Measurements from ENCODE around the gene SORCS3.

The SORCS3 gene

DNA sequence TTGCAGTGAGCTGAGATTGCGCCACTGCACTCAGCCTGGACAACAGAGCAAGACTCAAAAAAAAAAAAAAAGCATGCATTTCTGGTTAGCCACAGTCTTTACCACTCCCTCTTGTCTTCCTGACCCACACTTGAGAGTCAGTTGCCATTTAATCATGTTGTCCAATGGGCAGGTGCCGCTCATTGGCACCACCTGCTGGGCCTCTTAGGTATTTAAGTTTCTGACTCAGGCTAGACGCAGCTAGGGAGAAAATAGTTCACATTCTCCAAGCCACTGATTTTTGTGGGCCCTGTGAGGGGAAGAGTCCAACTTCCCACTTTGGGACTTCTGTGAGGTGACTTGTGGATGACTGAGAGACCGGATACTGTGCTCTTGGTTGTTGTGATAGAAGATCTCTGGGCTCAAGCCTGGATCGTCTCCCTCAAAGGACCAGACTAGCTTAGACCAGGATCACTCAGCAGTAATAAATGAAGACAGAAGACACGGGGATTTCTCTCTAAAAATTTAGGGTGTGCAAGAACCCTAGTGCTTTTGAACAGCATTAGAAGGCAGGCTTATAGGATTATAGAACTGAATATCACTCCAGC, 26.8 kb upstream of the SORCS3 start:
- Histone ChIP-seq H2AFZ (ENCODE audit: low read depth, low read length, severe bottlenecking) (no peak overlapping the region), H3K4me2 (ENCODE audit: low read depth, low read length, poor library complexity, severe bottlenecking) (no peak overlapping the region), H3K4me3 (ENCODE audit: insufficient read depth, low read length, poor library complexity, severe bottlenecking) (no peak overlapping the region), H3K9me2 (replicated peaks; ENCODE audit: insufficient read depth, low read length) (no peaks in the 10 kb centered on the region), H3F3A (ENCODE audit: insufficient read depth) (no peaks in the 10 kb centered on the region), H3K9me3 (ENCODE audit: insufficient read depth, low read length) (no peaks in the 10 kb centered on the region), H3K9ac (ENCODE audit: low read length) (no peak overlapping the region), H3K27ac (ENCODE audit: low read depth, low read length) (no peak overlapping the region), H3K27me3 (ENCODE audit: low read length) (no peaks in the 10 kb centered on the region), H4K20me1 (ENCODE audit: low read depth, low read length) (no peaks in the 10 kb centered on the region), H3K36me3 (ENCODE audit: low read length) (no peaks in the 10 kb centered on the region), H3K79me2 (ENCODE audit: insufficient read depth, low read length) (no peaks in the 10 kb centered on the region)
- TF ChIP-seq EZH2phosphoT487 (conservative IDR thresholded peaks at IDR 0.05; ENCODE audit: low read length) = no peak
- TF ChIP-seq, protein P1, sequence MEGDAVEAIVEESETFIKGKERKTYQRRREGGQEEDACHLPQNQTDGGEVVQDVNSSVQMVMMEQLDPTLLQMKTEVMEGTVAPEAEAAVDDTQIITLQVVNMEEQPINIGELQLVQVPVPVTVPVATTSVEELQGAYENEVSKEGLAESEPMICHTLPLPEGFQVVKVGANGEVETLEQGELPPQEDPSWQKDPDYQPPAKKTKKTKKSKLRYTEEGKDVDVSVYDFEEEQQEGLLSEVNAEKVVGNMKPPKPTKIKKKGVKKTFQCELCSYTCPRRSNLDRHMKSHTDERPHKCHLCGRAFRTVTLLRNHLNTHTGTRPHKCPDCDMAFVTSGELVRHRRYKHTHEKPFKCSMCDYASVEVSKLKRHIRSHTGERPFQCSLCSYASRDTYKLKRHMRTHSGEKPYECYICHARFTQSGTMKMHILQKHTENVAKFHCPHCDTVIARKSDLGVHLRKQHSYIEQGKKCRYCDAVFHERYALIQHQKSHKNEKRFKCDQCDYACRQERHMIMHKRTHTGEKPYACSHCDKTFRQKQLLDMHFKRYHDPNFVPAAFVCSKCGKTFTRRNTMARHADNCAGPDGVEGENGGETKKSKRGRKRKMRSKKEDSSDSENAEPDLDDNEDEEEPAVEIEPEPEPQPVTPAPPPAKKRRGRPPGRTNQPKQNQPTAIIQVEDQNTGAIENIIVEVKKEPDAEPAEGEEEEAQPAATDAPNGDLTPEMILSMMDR (IDR thresholded peaks at IDR 0.05; ENCODE audit: insufficient read depth, low read length, poor library complexity, severe bottlenecking) = peak; percentile 38

DNA sequence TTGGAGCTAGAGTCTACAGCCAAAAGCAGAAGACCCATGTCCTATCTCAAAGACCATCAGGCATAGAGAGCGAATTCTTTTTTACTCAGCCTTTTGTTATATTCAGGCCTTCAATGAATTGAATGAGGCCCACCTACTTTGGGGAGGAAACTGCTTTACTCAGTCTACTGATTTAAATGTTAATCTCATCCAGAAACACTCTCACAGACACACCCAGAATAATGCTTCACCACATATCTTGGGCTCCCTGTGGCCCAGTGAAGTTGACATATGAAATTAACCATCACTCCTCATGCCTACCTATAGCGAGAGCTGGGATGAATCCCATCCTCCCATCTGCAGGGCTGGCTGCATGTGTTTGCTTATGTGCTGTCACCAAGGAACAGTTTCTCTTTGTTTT, 26.0 kb upstream of the SORCS3 start:
- Histone ChIP-seq H3K27ac (ENCODE audit: low read depth, low read length) (no peak overlapping the region), H4K20me1 (ENCODE audit: low read depth, low read length) (no peaks in the 10 kb centered on the region), H3K9me2 (replicated peaks; ENCODE audit: insufficient read depth, low read length) (no peaks in the 10 kb centered on the region), H3F3A (ENCODE audit: insufficient read depth) (no peaks in the 10 kb centered on the region), H3K36me3 (ENCODE audit: low read length) (no peaks in the 10 kb centered on the region), H3K79me2 (ENCODE audit: insufficient read depth, low read length) (no peaks in the 10 kb centered on the region), H3K9me3 (ENCODE audit: insufficient read depth, low read length) (no peaks in the 10 kb centered on the region), H3K27me3 (ENCODE audit: low read length) (no peaks in the 10 kb centered on the region), H2AFZ (ENCODE audit: low read depth, low read length, severe bottlenecking) (no peak overlapping the region), H3K9ac (ENCODE audit: low read length) (no peak overlapping the region), H3K4me3 (ENCODE audit: insufficient read depth, low read length, poor library complexity, severe bottlenecking) (no peak overlapping the region), H3K4me2 (ENCODE audit: low read depth, low read length, poor library complexity, severe bottlenecking) (no peak overlapping the region)
- TF ChIP-seq EZH2phosphoT487 (conservative IDR thresholded peaks at IDR 0.05; ENCODE audit: low read length) = no peak
- TF ChIP-seq, protein P1 (IDR thresholded peaks at IDR 0.05; ENCODE audit: insufficient read depth, low read length, poor library complexity, severe bottlenecking) = no peak

DNA sequence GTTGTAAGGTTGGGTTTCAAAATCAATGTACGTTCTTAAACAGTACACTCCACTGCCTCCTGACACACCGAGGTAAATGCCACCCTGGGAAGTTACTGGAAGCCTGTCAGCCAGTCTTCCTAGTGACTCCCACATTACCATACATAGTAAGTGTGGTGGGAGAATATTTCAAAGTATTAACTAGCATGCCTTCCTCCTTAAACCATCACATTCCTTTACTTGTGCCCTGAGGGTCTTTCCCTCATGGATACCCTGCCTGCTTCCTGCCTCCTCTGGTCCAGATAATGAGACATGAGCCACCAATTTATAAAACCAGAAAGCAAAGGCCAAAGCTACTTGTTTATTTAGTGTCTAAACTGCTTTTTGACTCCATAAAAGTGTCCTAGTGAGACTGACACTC, 23.3 kb upstream of the SORCS3 start:
- Histone ChIP-seq H3K9me2 (replicated peaks; ENCODE audit: insufficient read depth, low read length) (no peaks in the 10 kb centered on the region), H3K9me3 (ENCODE audit: insufficient read depth, low read length) (no peaks in the 10 kb centered on the region), H3F3A (ENCODE audit: insufficient read depth) (no peaks in the 10 kb centered on the region), H3K36me3 (ENCODE audit: low read length) (no peaks in the 10 kb centered on the region), H4K20me1 (ENCODE audit: low read depth, low read length) (no peaks in the 10 kb centered on the region), H3K4me2 (ENCODE audit: low read depth, low read length, poor library complexity, severe bottlenecking) (no peak overlapping the region), H3K4me3 (ENCODE audit: insufficient read depth, low read length, poor library complexity, severe bottlenecking) (no peak overlapping the region), H3K79me2 (ENCODE audit: insufficient read depth, low read length) (no peaks in the 10 kb centered on the region), H2AFZ (ENCODE audit: low read depth, low read length, severe bottlenecking) (no peak overlapping the region), H3K9ac (ENCODE audit: low read length) (no peak overlapping the region), H3K27me3 (ENCODE audit: low read length) (no peaks in the 10 kb centered on the region), H3K27ac (ENCODE audit: low read depth, low read length) (no peak overlapping the region)
- no peak for TF ChIP-seq EZH2phosphoT487 (conservative IDR thresholded peaks at IDR 0.05; ENCODE audit: low read length)
- TF ChIP-seq, protein P1 (IDR thresholded peaks at IDR 0.05; ENCODE audit: insufficient read depth, low read length, poor library complexity, severe bottlenecking) = no peak
